HG03439 (cell line): ENCODE data around the gene DUSP19.

Source experiments
- ATAC-seq: cut with Tn5 transposase; IDR thresholded peaks from one replicate; pipeline ENCODE4 v1.9.1; 2021; ENCODE audit warnings: mild to moderate bottlenecking, moderate library complexity; ENCODE audit not compliant: unreplicated experiment

Gene DUSP19

GRCh38 chr2:183124222-183124956 lies 45.8 kb downstream of the DUSP19 start, which contains the start of gene NUP35:
Gene NUP35, plus strand, starts transcription at chr2:183124443. Its CDS starts 15 bp downstream, at chr2:183124458.
- ATAC-seq = peak; percentile 95

DNA sequence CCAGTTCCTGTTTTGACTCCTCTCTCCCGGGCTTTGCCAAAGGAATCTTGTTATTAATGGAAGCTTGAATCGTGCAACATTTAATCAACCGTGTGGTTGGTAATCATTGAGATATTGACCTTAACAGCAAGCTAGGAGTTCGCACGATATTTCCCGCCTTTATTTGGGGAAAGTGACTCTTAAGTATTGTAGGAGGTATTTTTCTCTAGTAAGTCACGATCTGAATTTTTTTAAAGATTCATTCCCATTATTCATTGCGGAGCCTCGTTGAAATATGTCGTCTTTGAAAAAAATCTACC lies 46.4 kb downstream of the DUSP19 start:
- no peak for ATAC-seq

DNA sequence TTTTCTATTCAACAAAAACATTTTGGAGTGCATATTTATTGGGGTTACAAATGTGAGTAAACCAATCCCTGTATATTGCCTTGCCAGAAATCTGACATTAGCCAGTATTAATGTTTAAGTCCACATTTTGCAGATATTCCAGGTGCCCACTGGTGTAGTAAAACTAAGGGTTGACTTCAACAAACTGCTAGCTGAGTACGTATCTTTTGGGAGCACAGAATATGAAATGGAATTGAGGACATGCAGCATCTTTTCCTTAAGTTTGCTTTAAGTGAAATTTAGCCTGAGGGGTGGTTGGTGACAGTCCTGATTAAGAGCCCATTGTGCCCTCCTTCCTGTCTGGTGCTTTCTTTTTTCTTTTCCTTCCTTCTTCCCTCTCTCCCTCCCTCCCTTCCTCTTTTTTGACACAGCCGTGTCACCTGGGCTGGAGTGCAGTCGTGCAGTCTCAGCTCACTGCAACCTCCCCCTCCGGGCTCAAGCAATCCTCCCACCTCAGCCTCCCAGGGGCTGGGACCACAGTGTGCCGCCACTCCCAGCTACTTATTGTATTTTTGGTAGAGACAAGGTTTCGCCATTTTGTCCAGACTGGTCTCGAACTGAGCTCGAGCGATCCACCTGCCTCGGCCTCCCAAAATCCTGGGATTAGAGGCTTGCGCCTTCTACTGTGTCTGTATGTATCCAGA lies 47.3 kb downstream of the DUSP19 start:
- ATAC-seq = no peak

GRCh38 chr2:183126635-183127034 lies 48.1 kb downstream of the DUSP19 start:
- no peak for ATAC-seq

DNA sequence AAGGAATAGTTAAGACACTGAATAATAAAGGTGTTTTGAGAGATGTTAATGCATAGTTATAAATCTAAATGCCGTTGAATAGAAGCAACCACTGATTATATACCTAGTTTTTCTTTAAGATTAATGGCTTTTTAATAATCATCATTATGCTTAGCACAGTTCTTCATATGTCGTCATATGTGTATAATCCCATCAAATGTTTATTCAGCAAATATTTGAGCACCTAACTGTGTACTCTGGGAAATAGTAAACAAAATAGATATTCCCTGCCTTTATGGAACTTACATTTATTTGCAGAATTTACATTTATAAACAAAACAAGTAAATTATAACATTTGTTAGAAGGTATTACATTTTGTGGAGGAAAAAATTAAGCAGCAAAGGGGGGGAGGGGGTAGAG lies 55.5 kb downstream of the DUSP19 start:
- ATAC-seq = no peak

GRCh38 chr2:183148955-183149354 lies 70.4 kb downstream of the DUSP19 start:
- no peak for ATAC-seq

- no peak for ATAC-seq
These were observed 70.9 kb downstream of the DUSP19 start for GRCh38 chr2:183149489-183149888.
